Activated B cell treated with CpG ODN at 0.5 μM for 24 hours (primary cell): ENCODE data around the gene HIVEP3. TPM values are rescaled to one million over a fixed set of nuclear protein-coding genes. Genes with fewer than 3 reads are reported as not detected.

Experiments
- ATAC-seq: fragments of 200-7000 bp; cut with Tn5 transposase; one replicate; pipeline ENCODE4 v1.10.0; 2021; ENCODE audit warnings: low read depth, mild to moderate bottlenecking, moderate library complexity
- CTCF ChIA-PET: fragments of 350-600 bp; sonication (Branson Sonifier 250); formaldehyde crosslinking; loops from one replicate; lab custom pipeline; 2021; ENCODE audit warnings: antibody characterized with exemption; lab: Charles Lee
- POLR2A ChIA-PET: fragments of 350-600 bp; sonication (Branson Sonifier 250); formaldehyde crosslinking; loops from one replicate; lab custom pipeline; 2021; ENCODE audit warnings: antibody characterized with exemption; lab: Charles Lee
- DNase-seq: peaks from one replicate; pipeline ENCODE4 v3.0.0; 2022
- H3K27ac Mint-ChIP-seq: one replicate; pipeline ENCODE4 v1.8.0; 2020; ENCODE audit warnings: mixed read lengths
- H3K27me3 Mint-ChIP-seq: one replicate; pipeline ENCODE4 v1.8.0; 2021; ENCODE audit warnings: mixed read lengths
- H3K36me3 Mint-ChIP-seq: one replicate; pipeline ENCODE4 v1.8.0; 2021; ENCODE audit warnings: low read depth, mixed read lengths
- H3K4me1 Mint-ChIP-seq: one replicate; pipeline ENCODE4 v1.8.0; 2021; ENCODE audit warnings: mixed read lengths
- H3K4me3 Mint-ChIP-seq: one replicate; pipeline ENCODE4 v1.8.0; 2020; ENCODE audit warnings: mild to moderate bottlenecking, mixed read lengths
- H3K9me3 Mint-ChIP-seq: one replicate; pipeline ENCODE4 v1.8.0; 2020; ENCODE audit warnings: mixed read lengths
- intact Hi-C: fragments of 100-400 bp; cut with micrococcal nuclease; formaldehyde crosslinking; loops from one replicate; pipeline ENCODE4 v1.15.1; 2024
- total RNA-seq: library from RNA; stranded (reverse); gene quantifications from 2 replicates; pipeline ENCODE4 v1.2.3, GENCODE V29; 2022
- TF ChIP-seq, protein P1 (sequence below): fragments of 200-600 bp; IDR thresholded peaks from one replicate; pipeline ENCODE4 v1.8.0; 2022; ENCODE audit warnings: antibody characterized with exemption, mild to moderate bottlenecking

The HIVEP3 gene
- total RNA-seq, 1 donor from 2014 or later: 14.4 TPM

DNA sequence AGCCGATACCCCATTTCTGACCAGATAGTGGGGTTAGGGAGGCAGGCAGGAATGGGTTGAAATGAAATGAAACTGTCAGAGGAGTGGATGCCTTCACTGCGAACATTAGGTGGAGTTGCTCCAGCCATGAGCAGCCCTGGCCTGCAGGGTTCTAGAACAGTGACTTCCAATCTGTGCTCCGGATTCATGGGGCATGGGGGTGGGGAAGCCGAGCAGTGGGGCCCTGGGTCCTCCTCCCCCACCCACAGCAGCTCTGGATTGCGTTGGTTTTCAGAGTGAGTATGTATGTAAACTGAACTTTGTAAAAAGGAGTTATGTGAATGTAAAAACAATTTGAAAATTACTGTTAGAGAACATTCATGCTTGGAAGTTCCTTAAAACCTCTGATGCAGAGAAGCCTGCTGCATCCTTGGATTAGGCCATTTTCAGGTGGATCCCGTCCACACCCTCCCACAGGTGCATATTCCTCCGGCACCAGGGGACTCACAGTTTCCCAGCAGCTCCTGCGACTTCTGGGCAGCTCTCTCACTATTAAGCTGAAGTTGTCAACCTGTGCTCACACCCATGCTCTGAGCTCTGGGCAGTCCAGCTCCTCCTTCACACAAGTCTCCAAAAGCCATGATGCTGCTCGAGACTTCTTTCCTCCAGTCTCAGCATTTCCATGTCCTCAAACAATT lies 379.8 kb downstream of the HIVEP3 start:
- Mint-ChIP-seq H3K27me3 (no peaks in the 10 kb centered on the region), H3K27ac (no peak overlapping the region), H3K4me3 (no peak overlapping the region), H3K9me3 (no peaks in the 10 kb centered on the region), H3K4me1 (peaks cover 62% of the 10 kb centered on the region), H3K36me3 (peaks cover 20% of the 10 kb centered on the region)
- intact Hi-C loops: no loop called here
- TF ChIP-seq, protein P1, sequence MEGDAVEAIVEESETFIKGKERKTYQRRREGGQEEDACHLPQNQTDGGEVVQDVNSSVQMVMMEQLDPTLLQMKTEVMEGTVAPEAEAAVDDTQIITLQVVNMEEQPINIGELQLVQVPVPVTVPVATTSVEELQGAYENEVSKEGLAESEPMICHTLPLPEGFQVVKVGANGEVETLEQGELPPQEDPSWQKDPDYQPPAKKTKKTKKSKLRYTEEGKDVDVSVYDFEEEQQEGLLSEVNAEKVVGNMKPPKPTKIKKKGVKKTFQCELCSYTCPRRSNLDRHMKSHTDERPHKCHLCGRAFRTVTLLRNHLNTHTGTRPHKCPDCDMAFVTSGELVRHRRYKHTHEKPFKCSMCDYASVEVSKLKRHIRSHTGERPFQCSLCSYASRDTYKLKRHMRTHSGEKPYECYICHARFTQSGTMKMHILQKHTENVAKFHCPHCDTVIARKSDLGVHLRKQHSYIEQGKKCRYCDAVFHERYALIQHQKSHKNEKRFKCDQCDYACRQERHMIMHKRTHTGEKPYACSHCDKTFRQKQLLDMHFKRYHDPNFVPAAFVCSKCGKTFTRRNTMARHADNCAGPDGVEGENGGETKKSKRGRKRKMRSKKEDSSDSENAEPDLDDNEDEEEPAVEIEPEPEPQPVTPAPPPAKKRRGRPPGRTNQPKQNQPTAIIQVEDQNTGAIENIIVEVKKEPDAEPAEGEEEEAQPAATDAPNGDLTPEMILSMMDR: no peak
- ChIA-PET CTCF (interaction anchor here (0.8 to 2.5 kb wide), 2 partner anchors 23 to 35 kb away, joined by 3 to 7 read pairs; no protein-coding TSS in a partner anchor), POLR2A (interaction anchor here (0.5 kb wide), 1 partner anchor 263 kb away, joined by 4 read pairs; no protein-coding TSS in a partner anchor)
- ATAC-seq (no peak), DNase-seq (peak; percentile 4)

DNA sequence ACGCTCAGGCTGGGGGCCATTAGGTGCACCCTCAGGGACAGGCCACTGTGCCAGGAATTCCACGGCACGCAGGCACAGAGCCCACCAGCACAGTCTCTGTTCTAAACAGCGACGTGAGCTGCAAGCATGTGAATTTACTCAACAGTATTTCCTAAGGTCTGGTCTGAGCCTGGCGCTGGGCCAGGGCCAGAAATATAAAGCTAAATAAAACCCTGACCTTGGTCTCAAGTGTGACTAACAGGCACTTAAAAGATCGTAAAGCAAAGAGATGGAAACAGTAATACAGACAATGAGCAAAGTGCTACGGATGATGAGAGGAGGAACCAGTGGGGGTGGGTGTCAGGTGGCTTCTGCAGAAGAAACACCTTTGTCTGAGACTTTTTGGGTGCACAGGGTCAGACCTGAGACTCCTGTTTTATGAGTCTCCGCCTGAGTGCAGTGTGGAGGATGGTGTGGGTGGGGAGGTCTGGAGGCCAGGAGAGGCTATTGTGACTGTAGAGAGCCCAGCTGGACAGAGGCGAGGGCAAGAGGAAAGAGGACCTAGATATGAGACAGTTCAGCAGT lies 380.9 kb downstream of the HIVEP3 start:
- TF ChIP-seq, protein P1: no peak
- ChIA-PET POLR2A (interaction anchor here (0.6 kb wide), 1 partner anchor 798 kb away, joined by 17 read pairs; no protein-coding TSS in a partner anchor), CTCF (interaction anchor here (2.5 kb wide), 1 partner anchor 36 kb away, joined by 7 read pairs; no protein-coding TSS in a partner anchor)
- Mint-ChIP-seq H3K4me3 (peak overlapping the region; percentile 68), H3K4me1 (peaks cover 62% of the 10 kb centered on the region), H3K27me3 (no peaks in the 10 kb centered on the region), H3K9me3 (no peaks in the 10 kb centered on the region), H3K36me3 (peaks cover 10% of the 10 kb centered on the region), H3K27ac (peak overlapping the region; percentile 46)
- intact Hi-C loops: loop anchor here (1.0 kb wide), 1 partner anchor 22 kb away; no protein-coding TSS in a partner anchor
- ATAC-seq (peak; percentile 16), DNase-seq (peak; percentile 14)

DNA sequence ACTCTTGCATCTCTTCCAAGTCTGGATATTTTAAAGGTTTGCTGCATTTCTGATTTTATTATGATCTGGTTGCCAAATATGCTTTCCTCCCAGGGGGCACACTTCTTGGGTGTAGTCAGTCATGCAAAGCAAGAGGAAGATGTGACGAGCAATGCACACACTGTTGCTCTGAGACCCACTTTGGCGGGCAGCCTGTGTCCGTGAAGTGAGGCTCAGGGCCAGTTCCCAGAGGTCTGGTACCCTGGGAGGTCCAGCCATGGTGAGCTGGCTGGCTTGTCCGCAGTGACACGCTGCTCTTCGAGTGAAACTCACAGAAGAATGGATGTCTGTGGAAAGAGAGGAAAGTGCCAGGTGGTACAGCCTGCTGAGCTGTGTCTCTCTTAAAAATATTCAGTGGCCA lies 381.5 kb downstream of the HIVEP3 start:
- H3K4me1 Mint-ChIP-seq: peaks cover 62% of the 10 kb centered on the region
- H3K36me3 Mint-ChIP-seq: peaks cover 4% of the 10 kb centered on the region

DNA sequence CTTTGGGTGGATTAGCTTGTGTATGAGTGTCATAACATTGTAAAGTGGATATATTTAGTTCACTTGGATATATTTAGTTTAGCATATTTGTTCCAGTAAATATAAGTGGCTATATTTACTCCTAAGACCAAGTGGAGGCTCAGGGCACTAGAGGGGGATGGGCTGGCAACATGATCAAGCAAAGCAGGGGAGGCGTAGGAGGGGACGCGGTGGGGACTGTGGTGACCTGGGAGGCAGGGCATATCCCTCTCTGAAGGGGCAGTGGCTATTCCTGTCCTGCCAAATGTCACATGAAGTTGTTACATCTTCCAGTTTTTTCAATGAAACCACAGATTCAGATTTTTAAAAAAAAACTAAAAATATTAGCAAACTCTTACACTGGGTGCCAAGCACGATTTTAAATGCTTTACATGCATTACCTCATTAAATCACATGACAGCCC lies 382.3 kb downstream of the HIVEP3 start:
- POLR2A ChIA-PET: no interaction called here
- H3K4me1 Mint-ChIP-seq: peaks cover 54% of the 10 kb centered on the region

More for the DNA sequence above, 381.5 kb downstream of the HIVEP3 start:
- CTCF ChIA-PET: interaction anchor here (1.4 to 2.5 kb wide), 2 partner anchors 21 to 37 kb away, joined by 4 to 7 read pairs; no protein-coding TSS in a partner anchor
- Mint-ChIP-seq H3K27ac (peak overlapping the region; percentile 46), H3K9me3 (no peaks in the 10 kb centered on the region), H3K4me3 (peak overlapping the region; percentile 68), H3K27me3 (no peaks in the 10 kb centered on the region)
- TF ChIP-seq, protein P1: no peak
- ATAC-seq (peak; percentile 89), DNase-seq (peak; percentile 26)
- intact Hi-C loops: loop anchor here (1.0 kb wide), 1 partner anchor 21 kb away; no protein-coding TSS in a partner anchor
- POLR2A ChIA-PET: no interaction called here

More for the DNA sequence above, 382.3 kb downstream of the HIVEP3 start:
- peaks cover 2% of the 10 kb centered on the region for H3K36me3 Mint-ChIP-seq
- H3K27ac Mint-ChIP-seq: no peak overlapping the region
- no peak overlapping the region for H3K4me3 Mint-ChIP-seq
- CTCF ChIA-PET: interaction anchor here (1.4 kb wide), 1 partner anchor 20 kb away, joined by 4 read pairs; no protein-coding TSS in a partner anchor
- H3K9me3 Mint-ChIP-seq: no peaks in the 10 kb centered on the region
- DNase-seq (no peak), ATAC-seq (no peak)
- intact Hi-C loops: no loop called here
- H3K27me3 Mint-ChIP-seq: no peaks in the 10 kb centered on the region
- TF ChIP-seq, protein P1: no peak
